Bronchial epithelial cell (primary cell): ENCODE data around the gene RNF39. TPM values are rescaled to one million over a fixed set of nuclear protein-coding genes. Genes with fewer than 3 reads are reported as not detected.
A peak's percentile ranks its signal among the peaks of the same experiment; 100 is the strongest.
"Not testable (repeated sequence)": the region's sequence is repeated elsewhere in the genome, so short reads cannot be mapped to it uniquely, and the experiment has no call there.

Source experiments
- DNase-seq: peaks from one replicate; pipeline ENCODE4 v3.0.0-alpha.2; 2010; ENCODE audit warnings: low read depth
- FAIRE-seq: peaks from 2 replicates; lab custom pipeline; 2011; peaks lifted over from hg19 to GRCh38; lab: Jason Lieb, UNC
- H3K27me3 ChIP-seq: 2 replicates; pipeline ENCODE4 v1.5.1; 2011; ENCODE audit warnings: low read length; ENCODE audit not compliant: control insufficient read depth, insufficient read depth
- H3K36me3 ChIP-seq: 2 replicates; pipeline ENCODE4 v1.5.1; 2011; ENCODE audit warnings: low read length; ENCODE audit not compliant: control insufficient read depth, insufficient read depth
- H3K4me3 ChIP-seq: 2 replicates; pipeline ENCODE4 v1.5.1; 2011; ENCODE audit warnings: mild to moderate bottlenecking, low read depth, low read length, control low read depth
- total RNA-seq: library from RNA; depleted of rRNA; stranded (reverse); fragments of >200 nt; gene quantifications from 2 replicates; pipeline ENCODE4 v1.2.1, GENCODE V29; 2014
- TF ChIP-seq, protein P1 (sequence below): IDR thresholded peaks from 2 replicates; pipeline ENCODE4 v1.5.1; 2011; ENCODE audit warnings: mild to moderate bottlenecking, moderate library complexity, low read length, control low read depth, inconsistent platforms; ENCODE audit not compliant: insufficient read depth, severe bottlenecking

The RNF39 gene
- total RNA-seq, 1 donor from 2014 or later, result 1.6 TPM

DNA sequence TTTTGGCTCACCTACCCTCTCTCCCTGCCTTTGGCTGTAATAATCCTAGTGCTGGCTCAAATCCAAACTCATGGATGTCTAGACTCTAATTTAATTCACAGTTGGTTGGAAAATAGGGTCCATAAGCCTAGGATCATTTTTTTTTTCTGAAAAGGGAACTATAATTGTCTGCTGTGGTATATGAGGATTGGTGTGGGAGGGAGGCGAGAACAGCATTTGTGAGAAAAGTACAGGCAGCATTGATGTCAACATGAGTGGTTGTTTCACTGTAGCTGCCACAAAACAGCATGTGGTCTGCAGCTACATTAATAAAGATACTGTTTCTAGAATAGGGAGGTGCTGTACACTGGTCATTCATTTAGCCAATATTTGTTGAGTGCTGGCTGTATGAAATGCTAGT is 33.1 kb downstream of the RNF39 start:
- no peaks in the 10 kb centered on the region for H3K27me3 ChIP-seq
- H3K4me3 ChIP-seq, result no peak overlapping the region
- TF ChIP-seq, protein P1, sequence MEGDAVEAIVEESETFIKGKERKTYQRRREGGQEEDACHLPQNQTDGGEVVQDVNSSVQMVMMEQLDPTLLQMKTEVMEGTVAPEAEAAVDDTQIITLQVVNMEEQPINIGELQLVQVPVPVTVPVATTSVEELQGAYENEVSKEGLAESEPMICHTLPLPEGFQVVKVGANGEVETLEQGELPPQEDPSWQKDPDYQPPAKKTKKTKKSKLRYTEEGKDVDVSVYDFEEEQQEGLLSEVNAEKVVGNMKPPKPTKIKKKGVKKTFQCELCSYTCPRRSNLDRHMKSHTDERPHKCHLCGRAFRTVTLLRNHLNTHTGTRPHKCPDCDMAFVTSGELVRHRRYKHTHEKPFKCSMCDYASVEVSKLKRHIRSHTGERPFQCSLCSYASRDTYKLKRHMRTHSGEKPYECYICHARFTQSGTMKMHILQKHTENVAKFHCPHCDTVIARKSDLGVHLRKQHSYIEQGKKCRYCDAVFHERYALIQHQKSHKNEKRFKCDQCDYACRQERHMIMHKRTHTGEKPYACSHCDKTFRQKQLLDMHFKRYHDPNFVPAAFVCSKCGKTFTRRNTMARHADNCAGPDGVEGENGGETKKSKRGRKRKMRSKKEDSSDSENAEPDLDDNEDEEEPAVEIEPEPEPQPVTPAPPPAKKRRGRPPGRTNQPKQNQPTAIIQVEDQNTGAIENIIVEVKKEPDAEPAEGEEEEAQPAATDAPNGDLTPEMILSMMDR, result no peak
- no peak for FAIRE-seq
- no peaks in the 10 kb centered on the region for H3K36me3 ChIP-seq
- no peak for DNase-seq

DNA sequence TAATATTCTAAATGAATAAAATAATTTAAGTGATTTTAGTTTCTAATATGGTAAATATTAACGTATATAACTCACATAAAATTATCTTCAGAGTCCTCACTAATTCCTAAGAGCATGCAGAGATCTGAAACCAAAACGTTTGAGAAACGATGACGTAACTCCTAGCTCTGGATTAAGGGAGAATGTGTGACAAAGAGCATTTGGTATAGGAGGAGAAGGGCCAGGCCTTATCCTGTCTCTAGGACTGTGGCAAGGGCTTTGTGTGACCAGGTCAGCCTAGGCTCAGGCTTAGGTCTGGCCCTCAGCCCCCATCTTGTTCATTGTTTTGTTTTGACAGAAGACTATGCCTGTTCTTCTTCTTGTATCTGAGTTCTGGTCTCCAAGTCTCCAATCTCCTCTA is 33.7 kb downstream of the RNF39 start:
- TF ChIP-seq, protein P1, result no peak
- no peak overlapping the region for H3K4me3 ChIP-seq
- DNase-seq, result no peak
- no peak for FAIRE-seq
- H3K27me3 ChIP-seq, result no peaks in the 10 kb centered on the region
- H3K36me3 ChIP-seq, result no peaks in the 10 kb centered on the region

DNA sequence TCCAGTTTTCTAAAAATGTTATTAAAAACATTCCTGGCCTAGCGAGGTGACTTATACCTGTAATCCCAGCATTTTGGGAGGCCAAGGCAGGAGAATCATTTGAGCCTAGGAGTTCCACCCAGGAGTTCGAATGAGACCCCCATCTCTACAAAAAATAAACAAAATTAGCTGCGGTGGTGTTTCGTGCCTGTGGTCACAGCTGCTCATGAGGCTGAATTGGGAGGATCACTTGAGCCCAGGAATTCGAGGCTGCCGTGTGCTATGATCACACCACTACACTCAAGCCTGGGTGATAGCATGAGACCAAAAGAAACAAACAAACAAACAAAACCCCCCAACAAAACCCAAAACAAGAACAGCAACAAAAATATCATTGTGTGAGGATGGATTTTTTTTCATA is 34.3 kb downstream of the RNF39 start:
- Histone ChIP-seq H3K36me3 (no peaks in the 10 kb centered on the region), H3K27me3 (no peaks in the 10 kb centered on the region), H3K4me3 (no peak overlapping the region)
- FAIRE-seq (no peak), DNase-seq (no peak)
- TF ChIP-seq, protein P1, result no peak

- Histone ChIP-seq H3K4me3 (no peak overlapping the region), H3K27me3 (no peaks in the 10 kb centered on the region), H3K36me3 (peaks cover 3% of the 10 kb centered on the region)
- FAIRE-seq (no peak), DNase-seq (peak; percentile 50)
- TF ChIP-seq, protein P1, result peak; percentile 64
Measured at GRCh38 chr6:30037182-30037788, 38.3 kb downstream of the RNF39 start.

GRCh38 chr6:30035784-30036183 is 39.8 kb downstream of the RNF39 start:
- peak; percentile 55 for FAIRE-seq
- no peak for DNase-seq
- TF ChIP-seq, protein P1, result no peak
- no peaks in the 10 kb centered on the region for H3K27me3 ChIP-seq
- peaks cover 3% of the 10 kb centered on the region for H3K36me3 ChIP-seq
- H3K4me3 ChIP-seq, result no peak overlapping the region

DNA sequence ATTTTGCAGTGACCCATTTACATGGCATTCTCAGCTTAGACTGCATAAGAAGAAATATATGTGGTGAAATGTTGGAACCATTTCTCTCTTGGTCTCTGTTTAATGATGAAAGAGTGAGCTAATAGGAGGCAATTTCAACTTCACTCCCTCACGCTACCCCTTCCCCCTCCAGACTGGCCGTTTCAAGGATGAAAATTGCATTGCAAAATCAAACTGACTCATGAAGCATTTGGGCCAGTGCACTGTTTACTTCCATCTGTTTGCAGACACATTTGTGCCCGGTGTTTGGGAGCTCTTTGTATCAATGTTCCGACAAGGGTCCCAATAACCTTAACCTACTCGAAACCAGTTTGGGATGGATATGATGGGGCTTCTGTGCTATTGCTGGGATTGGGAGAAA is 42.1 kb downstream of the RNF39 start:
- peak; percentile 4 for DNase-seq
- H3K27me3 ChIP-seq, H3K4me3 ChIP-seq, H3K36me3 ChIP-seq, FAIRE-seq: not testable (repeated sequence)
